ENCODE results near the gene NQO2. TPM values are rescaled to one million over a fixed set of nuclear protein-coding genes. Genes with fewer than 3 reads are reported as not detected.

Gene NQO2
- total and polyA plus RNA-seq, 2 of the 13 experiments (the other 11 are each of a cell fraction or from before 2014, with no cell fraction given), result 32.2 to 56.5 TPM

GRCh38 chr6:3041606-3042005, 41.9 kb downstream of the NQO2 start (continued):
- TF ChIP-seq ZNF776 (CRISPR knock-in tag; IDR thresholded peaks at IDR 0.05) (no peak), PLRG1 (conservative IDR thresholded peaks at IDR 0.05) (no peak), ZNF12 (CRISPR knock-in tag; IDR thresholded peaks at IDR 0.05) (no peak)

GRCh38 chr6:3045369-3045768, 45.7 kb downstream of the NQO2 start:
- Histone ChIP-seq H3K4me1 (ENCODE audit: insufficient read depth, low read length) (no peaks in the 10 kb centered on the region), H2AFZ (ENCODE audit: low read length) (no peak overlapping the region), H4K20me1 (ENCODE audit: insufficient read depth, low read length) (no peaks in the 10 kb centered on the region), H3K4me3 (replicated peaks in 1 of 3; ENCODE audit: insufficient read depth in 1 of 3, low read depth in 2 of 3, low read length in 3 of 3) (no peak overlapping the region), H3K9me3 (ENCODE audit: low read length) (no peaks in the 10 kb centered on the region), H3K4me2 (ENCODE audit: low read depth, low read length) (no peak overlapping the region), H3K79me2 (ENCODE audit: insufficient read depth, low read length) (no peaks in the 10 kb centered on the region), H3K36me3 (replicated peaks in 1 of 2; ENCODE audit: control insufficient read depth in 1 of 2, insufficient read depth in 2 of 2, low read length in 2 of 2) (no peaks in the 10 kb centered on the region), H3K27ac (ENCODE audit: extremely low read length, insufficient read depth, low read length) (no peak overlapping the region), H3K27me3 (ENCODE audit: control insufficient read depth in 1 of 2, insufficient read depth in 2 of 2, low read length in 2 of 2) (peaks cover 0 to 29% of the 10 kb centered on the region in 2 experiments; a peak in 3 of 5 replicates), H3K9ac (ENCODE audit: insufficient read depth, low read depth, low read length) (no peak overlapping the region)
- no TSS peak for BruUV-seq (replicated peaks)
- ChIA-PET CTCF (ENCODE audit: low intra/inter-chr PET ratio, low total read pairs) (no interaction called here), POLR2A (interaction anchor here (0.7 kb wide), 1 partner anchor 44 kb away, joined by 3 read pairs; no protein-coding TSS in a partner anchor)
- no peak for ATAC-seq
- intact Hi-C loops (cut with micrococcal nuclease; ENCODE audit: unreplicated experiment) (no loop called here), in situ Hi-C loops (cut with HindIII; ENCODE audit: extremely low pct_ligation_motif_present, low pct_unique_long_range_greater_than_20kb) (no loop called here)
- no peak for FAIRE-seq
- TF ChIP-seq TBX2 (CRISPR knock-in tag; IDR thresholded peaks at IDR 0.05; ENCODE audit: borderline replicate concordance) (no peak), THAP11 (CRISPR knock-in tag; IDR thresholded peaks at IDR 0.05) (no peak), CEBPB (IDR thresholded peaks at IDR 0.05; ENCODE audit: borderline replicate concordance, low read depth, low read length) (no peak), MLX (CRISPR knock-in tag; IDR thresholded peaks at IDR 0.05) (no peak), ZFP90 (CRISPR knock-in tag; IDR thresholded peaks at IDR 0.05; ENCODE audit: borderline replicate concordance) (no peak), GZF1 (CRISPR knock-in tag; IDR thresholded peaks at IDR 0.05) (no peak), ZNF501 (CRISPR knock-in tag; IDR thresholded peaks at IDR 0.05) (no peak), PCBP2 (optimal IDR thresholded peaks at IDR 0.05; ENCODE audit: low read depth, low read length, poor library complexity, severe bottlenecking) (no peak), ZNF652 (CRISPR knock-in tag; IDR thresholded peaks at IDR 0.05; ENCODE audit: borderline replicate concordance, low read depth) (no peak)
- DNase-seq (ENCODE audit: low spot score), result no peak
- 26% methylated on average over 5 of the region's 5 CpGs for WGBS (ENCODE audit: low lambda C conversion rate)
